GM19043 (cell line): ENCODE data around the gene TMEM126A.

ENCODE experiments used
- ATAC-seq: cut with Tn5 transposase; IDR thresholded peaks from one replicate; pipeline ENCODE4 v1.9.1; 2021; ENCODE audit warnings: low read depth; ENCODE audit not compliant: unreplicated experiment

TMEM126A gene

DNA sequence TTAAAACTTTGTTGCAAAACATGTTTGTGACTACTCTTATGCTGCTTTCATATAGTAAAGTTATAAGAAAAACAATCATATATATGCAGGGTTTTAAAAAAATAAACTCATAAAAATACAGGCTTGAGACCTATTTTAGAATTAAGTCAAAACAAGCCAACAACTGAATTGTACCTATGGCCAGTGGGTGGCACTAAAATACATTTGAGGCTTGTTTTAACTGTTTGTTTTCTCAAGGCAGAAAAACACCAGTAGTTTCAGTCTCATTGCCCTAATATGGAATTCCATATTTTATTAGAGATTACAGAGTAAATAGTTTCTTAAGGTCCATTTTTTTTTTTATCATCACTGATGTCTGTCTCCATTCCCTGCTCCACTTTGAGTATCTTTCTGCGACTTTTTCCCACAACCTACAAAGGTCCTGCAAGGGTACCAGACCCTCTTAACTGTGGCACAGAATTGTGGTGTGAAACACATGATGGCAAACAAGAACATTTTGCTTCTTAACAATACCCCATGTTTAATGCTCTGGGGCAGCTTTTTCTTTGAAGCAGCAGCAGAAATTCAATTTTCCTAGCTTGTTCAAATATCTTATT, 46.7 kb downstream of the TMEM126A start:
- no peak for ATAC-seq

DNA sequence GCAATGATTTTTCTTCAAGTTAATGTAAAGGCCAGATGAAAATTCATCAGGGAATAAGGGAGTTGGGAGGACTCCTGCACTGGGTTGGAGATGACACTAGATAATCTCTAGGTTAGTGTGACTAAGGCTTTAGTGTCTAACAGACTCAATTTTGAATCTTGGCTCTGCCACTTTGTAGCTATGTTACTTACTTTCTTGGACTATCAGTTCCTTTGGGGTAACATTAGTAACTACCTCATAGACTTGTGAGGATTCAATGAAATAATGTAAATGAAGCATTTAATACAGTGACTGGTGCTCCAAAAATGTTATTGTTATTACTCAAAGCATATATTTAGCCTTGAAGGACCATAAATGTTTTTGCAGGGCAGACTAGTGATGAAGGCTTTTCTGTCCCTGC, 47.8 kb downstream of the TMEM126A start:
- no peak for ATAC-seq

DNA sequence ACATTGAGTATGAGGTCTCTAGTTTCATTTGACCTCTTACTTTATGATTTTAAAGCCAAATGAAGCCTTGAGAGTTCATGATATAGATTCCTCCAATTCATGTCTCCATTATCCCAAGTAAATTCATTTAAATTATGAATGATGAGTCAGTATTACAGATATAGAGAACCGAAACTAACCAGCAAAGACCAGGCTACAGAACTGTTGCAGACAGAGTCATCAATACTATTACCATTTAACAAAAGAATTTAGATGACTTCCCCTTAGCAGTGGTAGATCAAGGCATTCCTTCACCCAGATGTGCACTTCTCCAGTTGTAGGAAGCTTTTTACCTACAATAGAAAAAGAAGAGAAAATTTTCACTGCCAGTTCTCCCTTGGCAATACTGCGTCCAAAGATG, 50.0 kb downstream of the TMEM126A start:
- no peak for ATAC-seq

DNA sequence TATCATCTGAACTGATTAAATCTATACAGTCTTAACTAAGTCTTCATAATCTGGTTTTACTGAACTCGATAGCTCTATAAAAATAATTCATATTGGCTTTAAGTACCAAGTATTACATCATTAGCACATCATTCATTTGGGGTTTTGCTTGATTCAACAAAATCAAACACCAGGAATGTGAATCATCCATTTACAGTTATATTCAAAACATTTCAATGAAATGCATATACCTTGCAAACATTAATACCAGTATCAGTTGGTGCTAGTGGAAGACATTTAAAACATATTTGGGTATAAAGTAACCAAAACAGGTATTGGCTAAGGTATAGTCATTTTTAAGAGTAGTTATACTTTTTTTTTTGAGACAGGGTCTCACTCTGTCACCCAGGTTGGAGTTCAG, 50.4 kb downstream of the TMEM126A start:
- no peak for ATAC-seq

DNA sequence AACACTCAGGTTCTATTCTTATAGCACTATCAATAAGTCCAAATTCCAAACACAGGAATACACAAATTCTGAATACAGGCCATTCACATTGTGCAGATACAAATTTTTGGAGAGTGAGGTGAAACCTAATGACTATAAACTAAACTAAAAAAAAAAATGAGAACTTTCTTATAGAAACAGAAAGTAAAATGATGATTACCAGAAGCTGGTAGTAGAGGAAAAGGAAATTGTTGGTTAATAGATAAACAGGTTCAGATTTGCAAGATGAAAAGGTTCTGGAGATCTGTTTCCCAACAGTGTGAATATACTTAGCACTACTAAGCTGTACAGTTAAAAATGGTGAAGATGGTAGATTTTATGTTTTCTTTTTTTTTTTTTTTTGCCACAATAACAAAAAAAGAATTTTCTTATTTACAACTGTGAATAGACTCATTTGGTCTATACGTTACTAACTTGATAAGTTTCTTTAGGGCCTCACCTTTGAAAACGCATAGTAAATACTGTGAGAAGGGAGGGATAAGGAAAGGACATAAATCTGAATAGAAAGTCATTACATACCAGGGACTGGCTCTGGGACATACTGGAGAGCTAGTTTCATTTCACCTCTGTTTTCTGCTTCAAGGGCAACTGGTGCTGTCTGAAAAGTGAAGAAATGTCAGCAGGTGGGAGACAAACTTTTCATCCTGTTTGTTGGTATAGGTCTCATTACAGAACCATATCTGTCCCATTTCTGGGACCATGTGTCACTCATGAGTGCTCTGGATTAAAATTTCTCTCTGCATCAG, 52.4 kb downstream of the TMEM126A start:
- ATAC-seq = peak; percentile 85

DNA sequence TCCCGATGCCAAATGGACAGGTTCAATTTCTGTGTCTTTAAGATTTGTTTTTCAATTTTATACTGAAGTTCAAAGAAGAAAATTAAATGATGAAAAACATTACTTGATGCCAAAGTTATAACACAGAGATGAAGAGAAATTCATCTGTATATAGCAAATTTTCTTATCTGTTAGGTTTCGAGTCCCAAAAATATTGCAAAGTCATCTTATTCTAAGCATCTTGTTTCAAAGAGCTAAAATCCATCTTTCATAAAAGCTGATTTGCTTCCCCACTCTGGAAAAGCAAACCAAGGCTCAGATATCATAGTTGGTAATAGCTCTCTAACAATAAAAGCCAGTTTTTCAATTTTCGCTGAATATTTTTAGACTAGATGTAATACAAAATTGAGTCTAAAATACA, 57.2 kb downstream of the TMEM126A start:
- ATAC-seq = no peak

DNA sequence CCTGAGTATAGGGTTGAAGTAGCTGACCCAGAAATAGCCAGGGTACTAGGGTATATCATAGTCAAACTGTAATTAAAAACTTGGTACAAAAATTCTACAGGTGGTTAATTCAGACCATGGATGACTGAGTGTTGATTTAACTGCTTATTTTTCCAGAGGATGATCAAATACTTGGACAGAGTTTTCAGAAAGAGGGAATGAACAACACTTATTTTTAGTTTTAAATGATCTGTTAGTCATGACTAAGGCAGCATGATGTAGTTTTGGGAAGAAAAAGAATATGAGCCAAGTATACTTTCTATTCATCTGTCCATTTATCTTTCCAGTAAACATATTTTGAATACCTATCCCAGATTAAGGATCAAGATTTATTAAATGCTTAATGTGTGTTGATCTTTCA, 58.0 kb downstream of the TMEM126A start:
- no peak for ATAC-seq
